VCaP (cell line): ENCODE measurements around the gene HBZ.
"Not testable (repeated sequence)": the region's sequence is repeated elsewhere in the genome, so short reads cannot be mapped to it uniquely, and the experiment has no call there.

Experiments used
- H3K27ac ChIP-seq: fragments of 450-650 bp; 2 replicates; pipeline ENCODE4 v1.5.1; 2017
- TF ChIP-seq, protein P1 (sequence below): fragments of 450-650 bp; conservative IDR thresholded peaks from 2 replicates; pipeline ENCODE4 v1.5.1; 2017; ENCODE audit warnings: mild to moderate bottlenecking, moderate library complexity

The HBZ gene

DNA sequence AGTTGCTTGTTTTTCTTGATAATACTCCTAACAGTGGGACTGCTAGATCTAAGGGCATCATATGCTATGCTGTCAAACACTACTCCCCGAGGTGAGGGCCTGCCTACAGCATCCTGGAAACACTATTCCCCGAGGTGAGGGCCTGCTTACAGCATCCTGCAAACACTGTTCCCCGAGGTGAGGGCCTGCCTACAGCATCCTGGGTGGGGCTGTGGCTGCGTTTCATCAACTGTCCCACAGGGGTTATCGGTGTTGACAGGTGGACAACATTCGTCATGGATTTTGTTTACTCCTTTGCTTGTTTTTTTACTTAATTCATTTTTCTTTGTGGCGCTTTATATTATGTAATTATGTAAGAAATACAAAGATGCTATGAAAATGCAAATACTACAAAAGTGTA lies 36.4 kb upstream of the HBZ start:
- TF ChIP-seq, protein P1, sequence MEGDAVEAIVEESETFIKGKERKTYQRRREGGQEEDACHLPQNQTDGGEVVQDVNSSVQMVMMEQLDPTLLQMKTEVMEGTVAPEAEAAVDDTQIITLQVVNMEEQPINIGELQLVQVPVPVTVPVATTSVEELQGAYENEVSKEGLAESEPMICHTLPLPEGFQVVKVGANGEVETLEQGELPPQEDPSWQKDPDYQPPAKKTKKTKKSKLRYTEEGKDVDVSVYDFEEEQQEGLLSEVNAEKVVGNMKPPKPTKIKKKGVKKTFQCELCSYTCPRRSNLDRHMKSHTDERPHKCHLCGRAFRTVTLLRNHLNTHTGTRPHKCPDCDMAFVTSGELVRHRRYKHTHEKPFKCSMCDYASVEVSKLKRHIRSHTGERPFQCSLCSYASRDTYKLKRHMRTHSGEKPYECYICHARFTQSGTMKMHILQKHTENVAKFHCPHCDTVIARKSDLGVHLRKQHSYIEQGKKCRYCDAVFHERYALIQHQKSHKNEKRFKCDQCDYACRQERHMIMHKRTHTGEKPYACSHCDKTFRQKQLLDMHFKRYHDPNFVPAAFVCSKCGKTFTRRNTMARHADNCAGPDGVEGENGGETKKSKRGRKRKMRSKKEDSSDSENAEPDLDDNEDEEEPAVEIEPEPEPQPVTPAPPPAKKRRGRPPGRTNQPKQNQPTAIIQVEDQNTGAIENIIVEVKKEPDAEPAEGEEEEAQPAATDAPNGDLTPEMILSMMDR = no peak
- no peak overlapping the region for H3K27ac ChIP-seq

DNA sequence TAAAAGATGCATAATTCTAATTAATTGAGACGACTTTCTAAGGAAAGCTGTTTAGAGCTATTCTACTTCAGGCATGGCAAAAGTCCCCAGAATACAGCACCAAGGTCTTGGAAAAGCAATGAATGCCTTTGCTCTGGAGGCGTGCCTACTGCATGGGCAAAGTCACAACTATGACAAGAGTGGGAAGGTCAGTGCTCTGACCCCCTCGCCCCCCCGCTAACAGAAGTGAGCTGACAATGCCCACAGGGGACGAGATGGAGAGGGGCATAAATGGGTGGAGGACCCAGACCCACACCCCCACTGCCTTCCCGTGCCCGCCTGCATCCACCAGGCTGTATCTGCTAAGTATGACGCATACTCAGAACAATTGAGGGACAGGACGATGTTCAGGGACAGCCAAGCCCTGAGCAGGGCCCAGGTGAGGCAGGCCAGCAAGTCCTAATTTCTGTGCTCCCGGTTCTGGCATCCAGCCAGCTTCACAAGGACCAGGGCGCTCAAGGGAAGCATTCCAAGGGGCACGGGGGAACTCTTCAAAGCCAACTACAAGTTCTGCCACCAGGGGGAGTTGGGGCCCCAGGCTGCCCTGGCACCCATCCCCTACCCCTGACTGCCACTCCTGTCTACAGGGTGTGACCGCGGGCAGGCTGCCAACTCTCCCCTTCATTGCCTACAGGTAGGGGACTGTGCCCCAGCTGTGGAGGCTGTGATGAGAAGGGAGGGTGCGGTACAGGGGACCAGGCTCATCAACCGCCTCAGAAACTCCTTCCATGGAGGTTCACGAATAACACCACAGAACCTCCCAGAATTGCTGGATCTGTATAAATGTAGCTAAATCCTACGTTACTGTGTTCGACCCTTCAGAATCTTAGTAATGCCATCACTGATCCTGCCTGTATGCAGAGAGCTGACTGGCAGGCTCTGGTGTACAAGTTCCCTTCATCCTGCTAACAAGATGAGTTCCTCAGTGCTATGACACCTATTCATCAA lies 34.8 kb upstream of the HBZ start:
- TF ChIP-seq, protein P1 = peak; percentile 75
- H3K27ac ChIP-seq = no peak overlapping the region

DNA sequence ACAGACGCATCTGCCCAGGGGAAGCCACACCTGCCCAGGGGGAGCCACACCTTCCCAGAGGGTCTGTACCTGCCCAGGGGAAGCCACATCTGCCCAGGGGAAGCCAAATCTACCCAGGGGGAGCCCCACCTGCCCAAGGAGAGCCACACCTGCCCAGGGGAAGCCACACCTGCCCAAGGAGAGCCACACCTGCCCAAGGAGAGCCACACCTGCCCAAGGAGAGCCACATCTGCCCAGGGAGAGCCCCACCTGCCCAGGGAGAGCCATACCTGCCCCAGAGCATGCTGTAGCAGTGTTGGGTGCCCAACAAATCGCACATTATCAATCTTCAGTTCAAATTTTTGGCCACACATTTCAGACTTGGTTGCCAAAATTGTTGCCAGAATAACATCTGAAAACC lies 33.6 kb upstream of the HBZ start:
- TF ChIP-seq, protein P1 = no peak
- H3K27ac ChIP-seq = no peak overlapping the region

DNA sequence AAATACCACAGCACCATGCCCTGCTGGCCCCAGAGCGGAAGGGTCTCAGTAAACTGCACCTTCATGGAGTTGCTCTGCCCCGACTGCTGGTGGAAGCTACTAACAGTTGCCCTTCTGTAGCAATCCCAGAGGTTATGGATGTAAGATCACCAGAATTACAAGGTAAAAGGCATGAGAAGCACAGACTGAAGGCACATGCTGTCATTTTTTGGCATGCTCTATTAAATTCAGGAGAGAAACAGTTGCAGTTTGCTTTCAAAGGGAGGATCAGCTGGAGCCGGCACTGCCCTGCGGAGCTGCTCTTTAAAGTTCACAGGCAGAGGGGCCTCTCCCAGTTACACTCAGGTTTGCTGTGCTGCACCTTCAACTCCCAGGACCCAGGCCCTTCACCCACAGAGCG lies 33.1 kb upstream of the HBZ start:
- TF ChIP-seq, protein P1 = no peak

DNA sequence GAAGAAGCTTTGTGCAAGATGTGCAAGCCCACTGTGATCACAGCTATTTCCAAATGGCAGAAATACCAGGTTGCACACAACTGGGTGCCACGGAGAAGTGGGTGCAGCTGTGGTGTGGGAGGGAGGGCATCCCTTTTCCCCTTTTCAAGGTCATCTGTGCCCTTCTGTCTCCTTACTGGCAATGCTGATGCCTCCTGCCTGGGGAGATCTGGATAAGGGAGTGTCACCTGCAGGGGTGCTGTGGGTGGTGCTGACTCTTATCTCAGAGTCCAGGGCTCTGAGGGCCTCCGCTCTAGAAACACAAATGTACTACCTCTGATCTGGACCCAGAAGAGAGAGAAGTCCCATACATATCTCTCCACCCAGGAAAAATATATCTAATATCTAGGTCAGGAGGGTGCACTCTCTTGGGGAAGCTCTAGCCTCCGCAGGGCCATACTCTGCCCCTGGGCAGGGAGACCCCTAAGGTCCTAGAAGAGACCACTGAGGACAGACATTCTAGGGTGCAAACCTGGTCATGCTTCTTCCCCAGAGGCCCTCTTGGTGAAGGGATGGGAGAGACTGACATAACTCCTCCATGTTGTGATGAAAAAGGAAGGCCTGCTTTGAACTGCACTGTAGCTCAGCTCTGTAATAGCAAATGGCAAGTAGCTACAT lies 32.5 kb upstream of the HBZ start:
- TF ChIP-seq, protein P1 = no peak
- no peak overlapping the region for H3K27ac ChIP-seq

More for the DNA sequence above, 33.1 kb upstream of the HBZ start:
- H3K27ac ChIP-seq = no peak overlapping the region

DNA sequence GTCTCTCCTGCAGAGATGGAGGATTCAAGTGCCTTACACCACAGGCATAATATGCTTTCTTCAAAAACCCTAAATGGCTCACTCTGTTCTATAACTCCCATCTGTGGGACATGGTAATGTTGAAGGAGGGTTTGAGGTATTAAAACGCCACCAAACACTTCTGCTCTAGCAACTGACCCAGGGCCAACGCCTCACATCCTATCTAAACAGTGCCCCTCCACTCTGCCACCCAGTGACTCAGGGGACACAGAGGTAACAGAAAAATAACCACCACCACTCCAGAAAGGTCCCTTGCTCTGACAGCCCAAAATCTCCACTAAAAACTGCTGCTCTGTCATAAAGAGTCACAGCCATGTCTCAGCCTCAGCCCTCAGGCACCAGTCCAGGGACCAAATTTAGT lies 31.7 kb upstream of the HBZ start:
- TF ChIP-seq, protein P1 = no peak
- H3K27ac ChIP-seq = no peak overlapping the region

DNA sequence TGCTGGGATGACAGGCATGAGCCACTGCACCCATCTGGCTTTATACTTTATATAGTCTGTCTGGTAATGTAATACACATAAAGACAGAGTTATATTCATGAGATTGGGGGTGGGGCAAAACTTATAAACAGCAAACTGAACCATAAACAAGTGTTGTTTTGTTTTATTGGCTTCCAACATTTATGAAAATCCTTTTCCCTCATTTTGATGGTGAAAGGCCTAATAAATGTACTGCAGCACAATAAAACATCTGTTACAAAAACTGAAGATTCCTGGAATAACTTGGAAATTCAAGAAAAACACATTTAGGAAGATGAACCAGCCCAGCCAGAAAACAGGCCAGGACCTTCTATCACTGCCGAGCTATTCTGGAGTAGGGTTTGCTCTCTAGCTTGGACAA lies 30.1 kb upstream of the HBZ start:
- no peak overlapping the region for H3K27ac ChIP-seq
- TF ChIP-seq, protein P1 = no peak

DNA sequence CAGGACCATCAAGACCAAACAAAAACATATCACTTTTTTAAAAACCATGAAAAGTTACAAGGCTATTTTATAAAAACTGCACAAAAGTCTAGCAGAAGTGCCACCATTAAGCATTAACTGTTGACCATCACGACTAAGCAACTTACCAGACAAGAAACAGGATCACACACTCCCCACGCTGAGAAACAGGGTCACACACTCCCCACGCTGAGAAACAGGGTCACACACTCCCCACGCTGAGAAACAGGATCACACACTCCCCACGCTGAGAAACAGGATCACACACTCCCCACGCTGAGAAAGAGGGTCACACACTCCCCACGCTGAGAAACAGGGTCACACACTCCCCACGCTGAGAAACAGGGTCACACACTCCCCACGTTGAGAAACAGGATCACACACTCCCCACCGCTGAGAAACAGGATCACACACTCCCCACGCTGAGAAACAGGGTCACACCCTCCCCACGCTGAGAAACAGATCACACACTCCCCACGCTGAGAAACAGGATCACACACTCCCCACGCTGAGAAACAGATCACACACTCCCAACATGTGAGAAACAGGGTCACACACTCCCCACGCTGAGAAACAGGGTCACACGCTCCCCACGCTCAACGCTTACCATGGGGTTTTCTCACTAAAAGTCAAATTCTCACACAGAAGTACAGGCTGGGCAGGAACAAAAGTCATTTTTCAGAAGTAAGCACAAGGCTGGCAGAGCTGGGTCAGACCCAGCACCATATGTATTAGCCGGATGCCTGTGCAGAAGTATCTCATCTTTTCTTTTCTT lies 28.7 kb upstream of the HBZ start:
- not testable (repeated sequence) for H3K27ac ChIP-seq
